ENCODE results near the gene LRRC8B. TPM values are rescaled to one million over a fixed set of nuclear protein-coding genes. Genes with fewer than 3 reads are reported as not detected.

LRRC8B gene
- total and polyA plus RNA-seq, 3 donors from 2014 or later = 20.5 to 42.1 (median 29.7) TPM

- Histone ChIP-seq H3K9me3 (no peaks in the 10 kb centered on the region), H3K36me3 (ENCODE audit: low read depth, missing control alignments) (no peaks in the 10 kb centered on the region), H3K27me3 (no peaks in the 10 kb centered on the region), H3K4me1 (peaks cover 10% of the 10 kb centered on the region), H3K27ac (no peak overlapping the region), H3K4me3 (no peak overlapping the region)
- intact Hi-C loops (cut with DNase I; ENCODE audit: low total_unique reads) = no loop called here
- WGBS, 2 donors = 57 to 70% methylated on average over 3 of the region's 3 CpGs
- DNase-seq = no peak
- TF ChIP-seq CTCF (IDR thresholded peaks at IDR 0.05) (no peak), POLR2A (IDR thresholded peaks at IDR 0.05) (no peak)
These were observed 43.2 kb downstream of the LRRC8B start for GRCh38 chr1:89567797-89568196.

GRCh38 chr1:89573410-89573809, 48.8 kb downstream of the LRRC8B start:
- no peaks in the 10 kb centered on the region for H3K27me3 ChIP-seq
- no peaks in the 10 kb centered on the region for H3K9me3 ChIP-seq
- no peaks in the 10 kb centered on the region for H3K4me1 ChIP-seq
- TF ChIP-seq CTCF (IDR thresholded peaks at IDR 0.05) = no peak
- no peak for TF ChIP-seq POLR2A (IDR thresholded peaks at IDR 0.05)
- H3K4me3 ChIP-seq = no peak overlapping the region
- intact Hi-C loops (cut with DNase I; ENCODE audit: low total_unique reads) = no loop called here
- no peak for DNase-seq
- H3K27ac ChIP-seq = no peak overlapping the region
- H3K36me3 ChIP-seq (ENCODE audit: low read depth, missing control alignments) = no peaks in the 10 kb centered on the region

GRCh38 chr1:89574621-89575020, 50.0 kb downstream of the LRRC8B start:
- H3K4me3 ChIP-seq = no peak overlapping the region
- H3K9me3 ChIP-seq = no peaks in the 10 kb centered on the region
- 73 to 86% methylated on average over 4 of the region's 4 CpGs for WGBS, 2 donors
- H3K4me1 ChIP-seq = no peaks in the 10 kb centered on the region
- intact Hi-C loops (cut with DNase I; ENCODE audit: low total_unique reads) = no loop called here
- no peak for TF ChIP-seq POLR2A (IDR thresholded peaks at IDR 0.05)
- no peaks in the 10 kb centered on the region for H3K27me3 ChIP-seq
- no peaks in the 10 kb centered on the region for H3K36me3 ChIP-seq (ENCODE audit: low read depth, missing control alignments)
- no peak for DNase-seq
- no peak overlapping the region for H3K27ac ChIP-seq

GRCh38 chr1:89575207-89575606, 50.6 kb downstream of the LRRC8B start:
- Histone ChIP-seq H3K27ac (no peak overlapping the region), H3K4me1 (no peaks in the 10 kb centered on the region), H3K36me3 (ENCODE audit: low read depth, missing control alignments) (no peaks in the 10 kb centered on the region), H3K4me3 (no peak overlapping the region), H3K27me3 (no peaks in the 10 kb centered on the region), H3K9me3 (no peaks in the 10 kb centered on the region)
- TF ChIP-seq POLR2A (IDR thresholded peaks at IDR 0.05) = no peak
- no peak for TF ChIP-seq CTCF (IDR thresholded peaks at IDR 0.05)
- WGBS, 2 donors = 75 to 95% methylated on average over 1 of the region's 1 CpG
- no peak for DNase-seq
- intact Hi-C loops (cut with DNase I; ENCODE audit: low total_unique reads) = no loop called here

GRCh38 chr1:89576013-89576412, 51.4 kb downstream of the LRRC8B start:
- Histone ChIP-seq H3K36me3 (ENCODE audit: low read depth, missing control alignments) (no peaks in the 10 kb centered on the region), H3K27ac (no peak overlapping the region), H3K9me3 (no peaks in the 10 kb centered on the region), H3K27me3 (no peaks in the 10 kb centered on the region), H3K4me1 (no peaks in the 10 kb centered on the region), H3K4me3 (no peak overlapping the region)
- intact Hi-C loops (cut with DNase I; ENCODE audit: low total_unique reads) = no loop called here
- TF ChIP-seq CTCF (IDR thresholded peaks at IDR 0.05) (no peak), POLR2A (IDR thresholded peaks at IDR 0.05) (no peak)
- whole genome bisulfite sequencing, 2 donors = 75 to 76% methylated on average over 3 of the region's 3 CpGs
- DNase-seq = no peak

Measured in testis (tissue), 3 donors.